Hippocampal formation (tissue), 2 donors: Measurements from ENCODE around the gene SMTNL2.
A peak's percentile ranks its signal among the peaks of the same experiment; 100 is the strongest.
"Not testable (repeated sequence)": the region's sequence is repeated elsewhere in the genome, so short reads cannot be mapped to it uniquely, and the experiment has no call there.

Experiments
- DNase-seq, 2 donors: peaks; one replicate each; lab custom pipeline; 2025; lab: John Stamatoyannopoulos, UW

The SMTNL2 gene

GRCh38 chr17:4635823-4636375, 51.6 kb downstream of the SMTNL2 start:
- peak in 1 of 2 donors; percentile 19 for DNase-seq

- DNase-seq, result no peak
Measured at GRCh38 chr17:4636474-4637100, 52.3 kb downstream of the SMTNL2 start.

DNA sequence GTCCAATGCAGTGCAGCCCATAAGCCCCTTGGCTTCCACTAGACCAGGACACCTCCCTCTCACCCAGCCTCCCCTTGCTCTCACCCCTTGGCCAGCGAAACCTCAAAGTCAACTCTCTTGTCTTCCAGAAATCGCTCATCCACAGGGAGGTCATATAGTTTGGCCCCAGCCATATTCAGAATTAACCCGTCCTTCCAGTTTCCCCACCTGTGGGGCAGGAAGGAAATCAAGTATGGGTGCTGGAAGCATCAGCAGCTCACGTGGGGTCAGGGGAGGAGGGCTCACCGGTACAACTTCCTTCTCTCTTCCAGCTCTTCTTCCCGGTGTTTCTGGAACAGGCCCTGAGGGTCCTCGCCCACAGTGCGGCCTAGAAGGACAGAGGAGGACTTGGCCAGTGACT, 54.4 kb downstream of the SMTNL2 start:
- not testable (repeated sequence) for DNase-seq

GRCh38 chr17:4639301-4640059, 55.2 kb downstream of the SMTNL2 start:
- DNase-seq, result not testable (repeated sequence)

DNA sequence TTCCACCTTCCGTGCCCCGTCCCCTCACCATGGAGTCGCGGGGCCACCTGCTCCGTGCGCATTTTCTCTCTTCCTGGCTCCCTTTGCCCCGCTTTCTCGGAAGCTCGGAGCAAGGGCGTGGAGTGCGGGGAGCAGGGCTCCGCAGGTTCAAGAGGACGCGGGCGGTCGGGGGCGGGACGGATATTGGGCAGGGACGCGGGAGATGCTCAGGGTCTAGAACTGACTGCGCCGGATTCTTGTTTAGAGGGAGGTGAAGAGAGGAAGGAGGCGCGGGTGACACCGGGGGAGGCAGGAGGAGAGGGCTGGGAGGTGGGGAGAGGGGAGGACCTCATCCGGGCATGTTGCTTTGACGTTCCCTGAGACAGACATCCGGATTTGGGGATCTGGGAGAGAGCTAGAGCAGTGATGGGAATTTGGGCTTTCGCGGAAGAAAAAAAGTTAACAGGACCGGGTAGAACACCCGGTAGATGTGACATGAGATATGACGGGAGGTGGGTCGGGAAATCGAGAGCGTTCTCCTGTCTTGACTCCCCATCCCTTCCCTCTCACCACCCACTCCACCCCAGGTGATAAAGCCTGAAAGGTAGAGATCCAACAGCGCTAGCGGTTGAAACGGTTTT, 56.4 kb downstream of the SMTNL2 start:
- DNase-seq, result not testable (repeated sequence)

GRCh38 chr17:4641297-4642195, 57.2 kb downstream of the SMTNL2 start, which contains the start of gene ALOX15:
ALOX15 (minus strand) TSS chr17:4641678; CDS start chr17:4641651, 27 bp downstream.
- no peak for DNase-seq

DNA sequence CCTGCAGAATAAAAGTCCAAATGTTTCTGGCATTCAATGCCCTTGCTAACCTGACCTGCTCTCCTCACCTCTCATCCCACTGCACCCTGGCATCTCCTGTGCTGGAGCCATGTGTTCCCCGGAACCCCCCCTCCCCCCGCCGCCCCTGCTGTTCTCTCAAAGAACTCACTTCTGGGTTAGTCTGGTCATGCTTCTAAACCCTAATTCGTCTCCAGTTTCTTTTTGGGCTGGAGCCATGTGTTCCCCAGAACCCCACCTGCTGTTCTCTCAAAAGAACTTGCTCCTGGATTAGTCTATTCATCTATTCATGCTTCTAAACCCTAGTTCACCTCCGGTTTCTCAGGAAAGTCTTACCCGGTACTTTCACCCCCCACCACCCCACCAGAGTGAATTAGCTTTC, 58.0 kb downstream of the SMTNL2 start:
- no peak for DNase-seq

- no peak for DNase-seq
Measured at GRCh38 chr17:4643676-4644075, 59.3 kb downstream of the SMTNL2 start.

DNA sequence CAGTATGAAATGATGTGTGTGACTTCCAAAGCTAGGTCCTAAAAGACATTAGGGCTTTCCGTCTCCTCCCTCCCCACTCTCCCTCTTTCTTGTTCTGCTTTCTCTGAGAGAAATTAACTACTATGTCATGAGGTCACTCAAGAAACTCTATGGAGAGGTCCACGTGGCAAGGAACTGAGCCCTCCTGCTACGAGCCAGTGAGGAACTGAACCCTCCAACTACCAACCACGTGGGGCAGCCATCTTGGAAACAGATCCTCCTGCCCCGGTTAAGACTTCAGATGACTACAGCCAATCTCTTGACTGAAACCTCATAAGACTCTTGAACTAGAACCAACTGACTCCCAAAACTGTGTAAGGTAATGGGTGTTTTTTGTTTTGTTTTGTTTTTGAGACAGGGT, 61.3 kb downstream of the SMTNL2 start:
- DNase-seq, result no peak

- DNase-seq, result no peak
Measured at GRCh38 chr17:4648741-4649140, 64.4 kb downstream of the SMTNL2 start.

DNA sequence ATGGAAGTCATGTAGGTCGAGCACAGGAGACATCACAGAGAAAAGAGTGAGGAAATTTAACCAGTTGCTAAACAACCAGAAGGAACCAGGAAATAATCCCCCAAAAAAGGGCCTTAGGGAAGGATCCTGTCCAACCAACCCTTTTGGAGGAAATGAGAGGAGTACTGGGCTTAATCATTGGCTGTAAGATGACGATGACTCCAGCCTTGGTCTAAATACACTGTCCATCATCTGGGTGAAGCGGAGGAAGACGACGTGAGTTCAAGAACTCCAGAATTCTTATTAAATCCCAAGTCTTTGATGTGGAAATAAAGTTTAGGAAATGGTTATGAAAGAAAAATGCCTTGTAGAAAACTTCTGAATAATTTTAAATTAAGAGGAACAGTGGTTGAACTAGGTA, 68.7 kb downstream of the SMTNL2 start:
- DNase-seq, result no peak

GRCh38 chr17:4655933-4656332, 71.6 kb downstream of the SMTNL2 start:
- DNase-seq, result not testable (repeated sequence)

DNA sequence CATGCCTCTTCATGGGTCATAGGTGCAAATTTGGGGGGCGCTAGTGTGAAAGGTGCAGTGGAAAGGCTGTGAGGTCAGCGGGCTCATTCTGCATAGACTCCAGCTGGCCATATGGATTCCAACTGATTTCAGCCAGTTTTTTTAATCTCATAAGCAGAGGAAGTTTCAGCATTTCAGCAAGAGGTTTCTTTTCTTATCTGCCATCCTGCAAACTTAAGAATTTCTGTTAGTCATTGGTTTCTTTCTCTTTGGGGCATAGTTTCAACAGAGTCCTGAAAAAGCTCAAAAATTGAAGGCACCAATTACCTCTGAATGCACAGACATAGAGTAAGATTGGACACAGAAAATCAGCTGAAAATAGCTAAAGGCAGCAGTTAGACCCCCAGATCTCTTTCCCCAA, 73.3 kb downstream of the SMTNL2 start:
- DNase-seq, result no peak
